ENCODE data around the gene GUCA1A.

DNA sequence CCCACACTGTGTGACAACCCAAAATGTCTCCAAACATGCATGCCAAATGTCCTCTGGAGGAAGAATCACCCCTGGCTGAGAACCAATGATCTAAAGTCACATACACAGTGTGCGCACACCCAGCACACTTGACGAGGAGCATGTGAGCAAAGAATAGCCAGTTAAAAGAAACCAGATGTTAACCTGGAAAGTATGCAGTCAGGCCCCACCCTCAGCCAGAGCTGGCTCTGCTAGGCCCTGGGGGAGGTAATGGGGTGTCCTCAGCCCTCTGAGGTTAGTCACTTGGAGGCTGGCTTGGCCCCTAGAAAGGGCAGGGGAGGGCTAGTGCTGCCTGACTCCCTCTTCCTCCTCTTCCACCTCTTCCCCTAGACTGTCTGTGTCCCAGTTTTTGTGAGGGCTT lies 15.2 kb upstream of the GUCA1A start:
- TF ChIP-seq, protein P1, sequence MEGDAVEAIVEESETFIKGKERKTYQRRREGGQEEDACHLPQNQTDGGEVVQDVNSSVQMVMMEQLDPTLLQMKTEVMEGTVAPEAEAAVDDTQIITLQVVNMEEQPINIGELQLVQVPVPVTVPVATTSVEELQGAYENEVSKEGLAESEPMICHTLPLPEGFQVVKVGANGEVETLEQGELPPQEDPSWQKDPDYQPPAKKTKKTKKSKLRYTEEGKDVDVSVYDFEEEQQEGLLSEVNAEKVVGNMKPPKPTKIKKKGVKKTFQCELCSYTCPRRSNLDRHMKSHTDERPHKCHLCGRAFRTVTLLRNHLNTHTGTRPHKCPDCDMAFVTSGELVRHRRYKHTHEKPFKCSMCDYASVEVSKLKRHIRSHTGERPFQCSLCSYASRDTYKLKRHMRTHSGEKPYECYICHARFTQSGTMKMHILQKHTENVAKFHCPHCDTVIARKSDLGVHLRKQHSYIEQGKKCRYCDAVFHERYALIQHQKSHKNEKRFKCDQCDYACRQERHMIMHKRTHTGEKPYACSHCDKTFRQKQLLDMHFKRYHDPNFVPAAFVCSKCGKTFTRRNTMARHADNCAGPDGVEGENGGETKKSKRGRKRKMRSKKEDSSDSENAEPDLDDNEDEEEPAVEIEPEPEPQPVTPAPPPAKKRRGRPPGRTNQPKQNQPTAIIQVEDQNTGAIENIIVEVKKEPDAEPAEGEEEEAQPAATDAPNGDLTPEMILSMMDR (IDR thresholded peaks at IDR 0.05) = no peak
- TF ChIP-seq POLR2A (IDR thresholded peaks at IDR 0.05) = no peak
